Measurements from ENCODE around the gene FAM227A.

Gene FAM227A

DNA sequence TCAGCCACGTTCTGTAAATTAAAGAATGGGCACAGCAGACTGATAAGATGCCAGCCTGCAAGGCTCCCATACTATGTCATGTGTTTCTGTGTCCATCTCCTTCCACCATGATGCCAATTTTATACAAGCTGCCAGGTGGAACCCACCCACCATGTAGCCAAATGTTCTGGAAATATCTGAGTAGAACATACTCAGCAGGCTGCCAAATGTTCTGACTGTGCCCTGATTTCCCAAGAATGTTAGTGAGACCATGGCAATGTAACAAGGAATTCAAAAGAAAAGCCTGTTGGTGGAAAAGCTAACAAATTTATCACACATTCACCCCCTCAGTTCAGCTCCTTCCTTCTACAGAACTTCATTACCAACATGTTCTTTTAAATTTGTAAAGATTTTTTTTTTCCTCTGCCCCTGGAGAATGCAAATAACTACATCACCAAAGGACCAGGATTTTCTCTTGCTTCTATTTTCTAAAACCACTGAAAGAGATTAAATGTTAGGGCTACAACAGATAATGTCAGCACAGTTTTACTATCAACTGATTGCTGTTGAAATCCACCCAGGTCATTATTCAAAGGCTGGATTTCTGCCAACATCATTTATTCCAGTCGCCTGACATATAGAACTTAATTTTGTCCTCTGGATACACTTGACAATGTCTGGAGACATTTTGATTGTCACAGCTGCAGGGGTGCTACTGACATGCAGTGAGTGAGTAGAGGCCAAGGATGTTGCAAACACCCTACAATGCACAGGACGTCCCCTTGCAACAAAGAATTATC lies 89.3 kb downstream of the FAM227A start:
- no peak for DNase-seq (ENCODE audit: low spot score)
- H3K27ac ChIP-seq = peak overlapping the region; percentile 23 to 33
- TF ChIP-seq, protein P1, sequence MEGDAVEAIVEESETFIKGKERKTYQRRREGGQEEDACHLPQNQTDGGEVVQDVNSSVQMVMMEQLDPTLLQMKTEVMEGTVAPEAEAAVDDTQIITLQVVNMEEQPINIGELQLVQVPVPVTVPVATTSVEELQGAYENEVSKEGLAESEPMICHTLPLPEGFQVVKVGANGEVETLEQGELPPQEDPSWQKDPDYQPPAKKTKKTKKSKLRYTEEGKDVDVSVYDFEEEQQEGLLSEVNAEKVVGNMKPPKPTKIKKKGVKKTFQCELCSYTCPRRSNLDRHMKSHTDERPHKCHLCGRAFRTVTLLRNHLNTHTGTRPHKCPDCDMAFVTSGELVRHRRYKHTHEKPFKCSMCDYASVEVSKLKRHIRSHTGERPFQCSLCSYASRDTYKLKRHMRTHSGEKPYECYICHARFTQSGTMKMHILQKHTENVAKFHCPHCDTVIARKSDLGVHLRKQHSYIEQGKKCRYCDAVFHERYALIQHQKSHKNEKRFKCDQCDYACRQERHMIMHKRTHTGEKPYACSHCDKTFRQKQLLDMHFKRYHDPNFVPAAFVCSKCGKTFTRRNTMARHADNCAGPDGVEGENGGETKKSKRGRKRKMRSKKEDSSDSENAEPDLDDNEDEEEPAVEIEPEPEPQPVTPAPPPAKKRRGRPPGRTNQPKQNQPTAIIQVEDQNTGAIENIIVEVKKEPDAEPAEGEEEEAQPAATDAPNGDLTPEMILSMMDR (IDR thresholded peaks at IDR 0.05) = no peak
- no peak overlapping the region for H3K4me3 ChIP-seq

- Histone ChIP-seq H3K4me3 (no peak overlapping the region), H3K27ac (no peak overlapping the region)
- TF ChIP-seq, protein P1 (IDR thresholded peaks at IDR 0.05) = no peak
- no peak for DNase-seq (ENCODE audit: low spot score)
Measured at GRCh38 chr22:38565441-38565840, 90.8 kb downstream of the FAM227A start.

- TF ChIP-seq, protein P1 (IDR thresholded peaks at IDR 0.05) = no peak
- DNase-seq (ENCODE audit: low spot score) = no peak
- H3K27ac ChIP-seq = no peak overlapping the region
- no peak overlapping the region for H3K4me3 ChIP-seq
Measured at GRCh38 chr22:38564669-38565068, 91.5 kb downstream of the FAM227A start.

GRCh38 chr22:38554281-38554680 lies 101.9 kb downstream of the FAM227A start:
- H3K27ac ChIP-seq = no peak overlapping the region
- TF ChIP-seq, protein P1 (IDR thresholded peaks at IDR 0.05) = no peak
- no peak overlapping the region for H3K4me3 ChIP-seq
- DNase-seq (ENCODE audit: low spot score) = no peak

DNA sequence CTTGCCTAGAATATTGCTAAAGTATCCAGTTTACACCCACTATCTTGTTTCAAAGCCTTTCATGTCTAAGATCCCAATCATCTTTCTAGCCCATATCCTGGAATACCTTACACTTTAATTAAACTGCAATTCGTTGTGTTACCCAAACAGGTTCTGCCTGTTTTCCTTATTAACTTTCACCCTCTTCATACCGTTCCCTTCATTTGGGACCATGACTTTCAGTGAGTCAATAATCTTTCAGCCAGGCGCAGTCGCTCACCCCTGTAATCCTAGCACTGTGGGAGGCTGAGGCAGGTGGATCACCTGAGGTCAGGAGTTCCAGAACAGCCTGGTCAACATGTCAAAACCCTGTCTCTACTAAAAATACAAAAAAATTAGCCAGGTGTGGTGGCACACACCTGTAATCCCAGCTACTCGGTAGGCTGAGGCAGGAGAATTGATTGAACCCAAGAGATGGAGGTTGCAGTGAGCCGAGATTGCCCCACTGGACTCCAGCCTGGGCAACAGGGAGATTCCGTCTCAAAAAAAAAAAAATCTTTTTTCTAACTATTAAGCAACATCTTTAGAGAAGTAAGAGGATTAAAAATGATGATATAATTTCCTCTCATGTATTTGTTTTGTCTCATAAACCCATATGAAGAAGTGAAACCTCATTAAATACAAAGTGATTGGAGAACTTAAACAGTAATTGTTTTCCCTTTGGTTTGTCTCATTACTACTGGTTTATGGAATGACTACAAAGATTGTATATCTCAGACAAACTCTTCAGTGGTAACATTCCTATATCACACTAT lies 106.9 kb downstream of the FAM227A start:
- H3K27ac ChIP-seq = no peak overlapping the region

DNA sequence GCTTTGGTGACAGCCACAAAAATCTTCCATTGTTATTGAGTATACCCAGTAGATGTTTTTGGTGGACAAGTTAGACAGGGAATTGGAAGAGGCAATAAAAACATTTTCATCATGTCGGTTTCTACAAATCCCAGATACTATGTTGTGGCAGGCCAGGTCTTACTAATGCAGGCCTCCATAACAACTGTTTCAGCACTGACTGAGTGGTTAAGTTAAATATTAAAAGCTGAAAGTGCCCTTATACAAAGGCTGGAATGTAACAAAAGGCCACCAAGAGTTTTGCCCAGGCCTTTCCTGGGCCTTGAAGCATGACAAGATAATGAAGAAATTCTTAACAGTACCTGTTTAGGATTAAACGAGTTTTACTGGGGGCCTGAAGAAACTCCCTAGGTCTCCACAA lies 115.5 kb downstream of the FAM227A start:
- TF ChIP-seq, protein P1 (IDR thresholded peaks at IDR 0.05) = no peak
- DNase-seq (ENCODE audit: low spot score) = no peak
- Histone ChIP-seq H3K27ac (no peak overlapping the region), H3K4me3 (no peak overlapping the region)

More for the DNA sequence above, 106.9 kb downstream of the FAM227A start:
- TF ChIP-seq, protein P1 (IDR thresholded peaks at IDR 0.05) = no peak
- DNase-seq (ENCODE audit: low spot score) = no peak
- H3K4me3 ChIP-seq = no peak overlapping the region

Measured in coronary artery (tissue), 2 donors.